DOHH2 (cell line): Measurements from ENCODE around the gene CPD.

Experiments
- H3F3A ChIP-seq: fragments of 200-600 bp; sonication (generic), shearing (Covaris generic); 2 replicates; pipeline ENCODE4 v1.6.0; 2016; ENCODE audit warnings: antibody characterized with exemption, mild to moderate bottlenecking; ENCODE audit not compliant: control insufficient read depth, insufficient read depth
- H3K27ac ChIP-seq: fragments of 200-600 bp; sonication (generic); 2 replicates; pipeline ENCODE4 v1.5.1; 2014; ENCODE audit warnings: low read depth, mild to moderate bottlenecking, low read length, moderate library complexity
- H3K27me3 ChIP-seq: fragments of 200-600 bp; sonication (generic); 2 replicates; pipeline ENCODE4 v1.6.1; 2014; ENCODE audit warnings: mild to moderate bottlenecking, low read length, mixed read lengths; ENCODE audit not compliant: control insufficient read depth
- H3K36me3 ChIP-seq: fragments of 200-600 bp; sonication (generic); 2 replicates; pipeline ENCODE4 v1.6.1; 2014; ENCODE audit warnings: mild to moderate bottlenecking, low read length, moderate library complexity, mixed read lengths; ENCODE audit not compliant: control insufficient read depth
- H3K4me1 ChIP-seq: fragments of 200-600 bp; sonication (generic); 2 replicates; pipeline ENCODE4 v1.6.1; 2014; ENCODE audit warnings: mild to moderate bottlenecking, low read length, mixed read lengths; ENCODE audit not compliant: control insufficient read depth
- H3K4me2 ChIP-seq: fragments of 200-600 bp; sonication (generic); 2 replicates; pipeline ENCODE4 v1.6.0; 2014; ENCODE audit warnings: mild to moderate bottlenecking, low read length, moderate library complexity
- H3K4me3 ChIP-seq: fragments of 200-600 bp; sonication (generic); 2 replicates; pipeline ENCODE4 v1.5.1; 2014; ENCODE audit warnings: mild to moderate bottlenecking, low read length, mixed read lengths
- H3K79me2 ChIP-seq: fragments of 200-600 bp; sonication (generic); 2 replicates; pipeline ENCODE4 v1.6.1; 2014; ENCODE audit warnings: mild to moderate bottlenecking, low read length, mixed read lengths; ENCODE audit not compliant: control insufficient read depth
- H3K9me2 ChIP-seq: fragments of 200-600 bp; sonication (generic); replicated peaks from 2 replicates; pipeline ENCODE4 v1.6.1; 2014; ENCODE audit warnings: mild to moderate bottlenecking, low read length, mixed read lengths; ENCODE audit not compliant: control insufficient read depth
- H3K9me3 ChIP-seq: fragments of 200-600 bp; sonication (generic); 2 replicates; pipeline ENCODE4 v1.6.1; 2014; ENCODE audit warnings: antibody characterized with exemption, low read length, mixed read lengths; ENCODE audit not compliant: control insufficient read depth, insufficient read depth
- H4K20me1 ChIP-seq: fragments of 200-600 bp; sonication (generic); 2 replicates; pipeline ENCODE4 v1.6.0; 2014; ENCODE audit warnings: low read depth, mild to moderate bottlenecking, antibody characterized with exemption, low read length, moderate library complexity; ENCODE audit not compliant: control insufficient read depth, insufficient read depth
- CTCF ChIP-seq: fragments of 200-600 bp; sonication (generic); IDR thresholded peaks from one replicate; pipeline ENCODE4 v1.5.1; 2014; ENCODE audit warnings: antibody characterized with exemption, mild to moderate bottlenecking, low read depth, low read length; ENCODE audit not compliant: poor library complexity, severe bottlenecking
- EZH2phosphoT487 ChIP-seq: fragments of 200-600 bp; sonication (generic); IDR thresholded peaks from 2 replicates; pipeline ENCODE4 v1.6.1; 2017; ENCODE audit warnings: borderline replicate concordance, mild to moderate bottlenecking, antibody characterized with exemption, low read length, moderate library complexity, mixed read lengths

Gene CPD

GRCh38 chr17:30354701-30355100 is 24.0 kb upstream of the CPD start:
- no peaks in the 10 kb centered on the region for H4K20me1 ChIP-seq
- no peaks in the 10 kb centered on the region for H3K9me3 ChIP-seq
- H3K79me2 ChIP-seq, result no peaks in the 10 kb centered on the region
- H3K4me3 ChIP-seq, result no peak overlapping the region
- no peaks in the 10 kb centered on the region for H3F3A ChIP-seq
- no peaks in the 10 kb centered on the region for H3K36me3 ChIP-seq
- no peak overlapping the region for H3K27ac ChIP-seq
- no peak overlapping the region for H3K4me2 ChIP-seq
- H3K4me1 ChIP-seq, result no peaks in the 10 kb centered on the region
- H3K27me3 ChIP-seq, result no peaks in the 10 kb centered on the region
- H3K9me2 ChIP-seq, result no peaks in the 10 kb centered on the region
- TF ChIP-seq EZH2phosphoT487, result no peak
- TF ChIP-seq CTCF, result no peak

- no peak for TF ChIP-seq CTCF
- TF ChIP-seq EZH2phosphoT487, result no peak
- Histone ChIP-seq H3K27ac (no peak overlapping the region), H3K4me3 (no peak overlapping the region), H3K36me3 (no peaks in the 10 kb centered on the region), H3K4me2 (no peak overlapping the region), H3F3A (no peaks in the 10 kb centered on the region), H3K9me2 (no peaks in the 10 kb centered on the region), H4K20me1 (no peaks in the 10 kb centered on the region), H3K4me1 (no peaks in the 10 kb centered on the region), H3K9me3 (peaks cover 6% of the 10 kb centered on the region; the same call in 1 of the 2 replicates), H3K27me3 (no peaks in the 10 kb centered on the region), H3K79me2 (no peaks in the 10 kb centered on the region)
Observed at GRCh38 chr17:30357476-30357875, 21.3 kb upstream of the CPD start.

GRCh38 chr17:30358055-30358760 is 20.5 kb upstream of the CPD start:
- Histone ChIP-seq H3K36me3 (no peaks in the 10 kb centered on the region), H3K4me1 (peaks cover under 1% of the 10 kb centered on the region), H3K9me2 (no peaks in the 10 kb centered on the region), H3K27ac (no peak overlapping the region), H3K4me2 (no peak overlapping the region), H3F3A (no peaks in the 10 kb centered on the region), H3K27me3 (no peaks in the 10 kb centered on the region), H3K4me3 (no peak overlapping the region), H3K9me3 (peaks cover 6% of the 10 kb centered on the region; the same call in 1 of the 2 replicates), H4K20me1 (no peaks in the 10 kb centered on the region), H3K79me2 (no peaks in the 10 kb centered on the region)
- TF ChIP-seq EZH2phosphoT487, result no peak
- TF ChIP-seq CTCF, result no peak
